ENCODE data around the gene LTO1. TPM values are rescaled to one million over a fixed set of nuclear protein-coding genes. Genes with fewer than 3 reads are reported as not detected.

LTO1 gene
- total RNA-seq, 1 experiment from 2014 or later, result 27.5 TPM

DNA sequence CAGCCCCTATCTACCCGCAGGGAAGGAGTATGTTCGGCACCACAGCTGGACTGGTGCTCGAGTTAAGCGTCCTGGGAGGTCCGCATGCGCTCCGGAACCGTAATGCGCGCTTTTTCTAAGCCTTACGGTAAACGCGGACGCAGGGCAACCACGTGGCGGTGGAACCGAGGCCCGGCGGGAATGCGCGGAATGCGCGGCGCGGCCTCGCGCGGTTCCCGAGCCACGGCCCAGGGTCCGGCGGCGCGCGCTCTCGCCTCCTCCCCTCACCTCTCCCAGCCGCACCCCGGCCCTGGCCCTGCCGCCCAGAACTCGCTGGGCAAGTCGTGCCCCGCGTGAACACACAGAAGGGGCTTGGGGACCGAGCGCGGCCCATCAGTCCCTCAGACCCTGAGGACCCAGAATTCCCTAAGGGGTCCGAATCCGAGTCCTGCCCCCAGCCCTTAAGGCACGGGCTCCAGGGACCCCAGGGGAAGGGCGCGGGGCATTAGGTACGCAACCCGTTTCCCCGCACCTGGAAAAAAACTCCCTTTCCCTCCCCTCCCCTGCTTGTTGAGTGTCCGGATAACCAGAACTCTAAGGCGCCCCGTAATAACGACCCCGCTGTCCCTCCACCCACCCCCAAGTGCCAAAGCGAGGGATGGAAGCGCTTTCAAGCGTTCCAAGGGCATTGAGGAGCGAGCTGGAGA lies 38.5 kb downstream of the LTO1 start (continued):
- TF ChIP-seq, protein P1, sequence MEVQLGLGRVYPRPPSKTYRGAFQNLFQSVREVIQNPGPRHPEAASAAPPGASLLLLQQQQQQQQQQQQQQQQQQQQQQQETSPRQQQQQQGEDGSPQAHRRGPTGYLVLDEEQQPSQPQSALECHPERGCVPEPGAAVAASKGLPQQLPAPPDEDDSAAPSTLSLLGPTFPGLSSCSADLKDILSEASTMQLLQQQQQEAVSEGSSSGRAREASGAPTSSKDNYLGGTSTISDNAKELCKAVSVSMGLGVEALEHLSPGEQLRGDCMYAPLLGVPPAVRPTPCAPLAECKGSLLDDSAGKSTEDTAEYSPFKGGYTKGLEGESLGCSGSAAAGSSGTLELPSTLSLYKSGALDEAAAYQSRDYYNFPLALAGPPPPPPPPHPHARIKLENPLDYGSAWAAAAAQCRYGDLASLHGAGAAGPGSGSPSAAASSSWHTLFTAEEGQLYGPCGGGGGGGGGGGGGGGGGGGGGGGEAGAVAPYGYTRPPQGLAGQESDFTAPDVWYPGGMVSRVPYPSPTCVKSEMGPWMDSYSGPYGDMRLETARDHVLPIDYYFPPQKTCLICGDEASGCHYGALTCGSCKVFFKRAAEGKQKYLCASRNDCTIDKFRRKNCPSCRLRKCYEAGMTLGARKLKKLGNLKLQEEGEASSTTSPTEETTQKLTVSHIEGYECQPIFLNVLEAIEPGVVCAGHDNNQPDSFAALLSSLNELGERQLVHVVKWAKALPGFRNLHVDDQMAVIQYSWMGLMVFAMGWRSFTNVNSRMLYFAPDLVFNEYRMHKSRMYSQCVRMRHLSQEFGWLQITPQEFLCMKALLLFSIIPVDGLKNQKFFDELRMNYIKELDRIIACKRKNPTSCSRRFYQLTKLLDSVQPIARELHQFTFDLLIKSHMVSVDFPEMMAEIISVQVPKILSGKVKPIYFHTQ (CRISPR knock-in tag; IDR thresholded peaks at IDR 0.05), result no peak
- TF ChIP-seq CBFB (CRISPR knock-in tag; IDR thresholded peaks at IDR 0.05; ENCODE audit: low read depth) (peak; percentile 60; the same call in 1 of the 2 replicates), ZNF138 (CRISPR knock-in tag; conservative IDR thresholded peaks at IDR 0.05) (peak; percentile 95), PRDM15 (CRISPR knock-in tag; IDR thresholded peaks at IDR 0.05) (peak; percentile 58; the same call in 1 of the 2 replicates), ZNF232 (CRISPR knock-in tag; IDR thresholded peaks at IDR 0.05) (peak; percentile 93; the same call in 1 of the 2 replicates), NR3C1 (CRISPR knock-in tag; conservative IDR thresholded peaks at IDR 0.05; ENCODE audit: low read depth) (no peak), ZNF263 (CRISPR knock-in tag; IDR thresholded peaks at IDR 0.05; ENCODE audit: low read depth) (no peak), CREM (CRISPR knock-in tag; IDR thresholded peaks at IDR 0.05) (peak; percentile 85), HMGA2 (CRISPR knock-in tag; IDR thresholded peaks at IDR 0.05) (no peak), FOXP1 (CRISPR knock-in tag; IDR thresholded peaks at IDR 0.05; ENCODE audit: borderline replicate concordance) (peak; percentile 94), ZBTB43 (CRISPR knock-in tag; IDR thresholded peaks at IDR 0.05) (peak; percentile 91)
- TF ChIP-seq, protein P2, sequence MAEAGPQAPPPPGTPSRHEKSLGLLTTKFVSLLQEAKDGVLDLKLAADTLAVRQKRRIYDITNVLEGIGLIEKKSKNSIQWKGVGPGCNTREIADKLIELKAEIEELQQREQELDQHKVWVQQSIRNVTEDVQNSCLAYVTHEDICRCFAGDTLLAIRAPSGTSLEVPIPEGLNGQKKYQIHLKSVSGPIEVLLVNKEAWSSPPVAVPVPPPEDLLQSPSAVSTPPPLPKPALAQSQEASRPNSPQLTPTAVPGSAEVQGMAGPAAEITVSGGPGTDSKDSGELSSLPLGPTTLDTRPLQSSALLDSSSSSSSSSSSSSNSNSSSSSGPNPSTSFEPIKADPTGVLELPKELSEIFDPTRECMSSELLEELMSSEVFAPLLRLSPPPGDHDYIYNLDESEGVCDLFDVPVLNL (CRISPR knock-in tag; IDR thresholded peaks at IDR 0.05; ENCODE audit: borderline replicate concordance, low read depth), result peak; percentile 82; the same call in 1 of the 2 replicates
- TF ChIP-seq, protein P3, sequence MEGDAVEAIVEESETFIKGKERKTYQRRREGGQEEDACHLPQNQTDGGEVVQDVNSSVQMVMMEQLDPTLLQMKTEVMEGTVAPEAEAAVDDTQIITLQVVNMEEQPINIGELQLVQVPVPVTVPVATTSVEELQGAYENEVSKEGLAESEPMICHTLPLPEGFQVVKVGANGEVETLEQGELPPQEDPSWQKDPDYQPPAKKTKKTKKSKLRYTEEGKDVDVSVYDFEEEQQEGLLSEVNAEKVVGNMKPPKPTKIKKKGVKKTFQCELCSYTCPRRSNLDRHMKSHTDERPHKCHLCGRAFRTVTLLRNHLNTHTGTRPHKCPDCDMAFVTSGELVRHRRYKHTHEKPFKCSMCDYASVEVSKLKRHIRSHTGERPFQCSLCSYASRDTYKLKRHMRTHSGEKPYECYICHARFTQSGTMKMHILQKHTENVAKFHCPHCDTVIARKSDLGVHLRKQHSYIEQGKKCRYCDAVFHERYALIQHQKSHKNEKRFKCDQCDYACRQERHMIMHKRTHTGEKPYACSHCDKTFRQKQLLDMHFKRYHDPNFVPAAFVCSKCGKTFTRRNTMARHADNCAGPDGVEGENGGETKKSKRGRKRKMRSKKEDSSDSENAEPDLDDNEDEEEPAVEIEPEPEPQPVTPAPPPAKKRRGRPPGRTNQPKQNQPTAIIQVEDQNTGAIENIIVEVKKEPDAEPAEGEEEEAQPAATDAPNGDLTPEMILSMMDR (IDR thresholded peaks at IDR 0.05), result no peak
- TF ChIP-seq, protein P4, sequence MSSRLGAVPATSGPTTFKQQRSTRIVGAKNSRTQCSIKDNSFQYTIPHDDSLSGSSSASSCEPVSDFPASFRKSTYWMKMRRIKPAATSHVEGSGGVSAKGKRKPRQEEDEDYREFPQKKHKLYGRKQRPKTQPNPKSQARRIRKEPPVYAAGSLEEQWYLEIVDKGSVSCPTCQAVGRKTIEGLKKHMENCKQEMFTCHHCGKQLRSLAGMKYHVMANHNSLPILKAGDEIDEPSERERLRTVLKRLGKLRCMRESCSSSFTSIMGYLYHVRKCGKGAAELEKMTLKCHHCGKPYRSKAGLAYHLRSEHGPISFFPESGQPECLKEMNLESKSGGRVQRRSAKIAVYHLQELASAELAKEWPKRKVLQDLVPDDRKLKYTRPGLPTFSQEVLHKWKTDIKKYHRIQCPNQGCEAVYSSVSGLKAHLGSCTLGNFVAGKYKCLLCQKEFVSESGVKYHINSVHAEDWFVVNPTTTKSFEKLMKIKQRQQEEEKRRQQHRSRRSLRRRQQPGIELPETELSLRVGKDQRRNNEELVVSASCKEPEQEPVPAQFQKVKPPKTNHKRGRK (CRISPR knock-in tag; IDR thresholded peaks at IDR 0.05; ENCODE audit: borderline replicate concordance), result no peak
